HG02852 (cell line): ENCODE results near the gene TEX54.
"Not testable (repeated sequence)": the region's sequence is repeated elsewhere in the genome, so short reads cannot be mapped to it uniquely, and the experiment has no call there.

Source experiments
- ATAC-seq: cut with Tn5 transposase; IDR thresholded peaks from one replicate; pipeline ENCODE4 v1.9.1; 2021; ENCODE audit warnings: mild to moderate bottlenecking, moderate library complexity; ENCODE audit not compliant: unreplicated experiment

Gene TEX54

DNA sequence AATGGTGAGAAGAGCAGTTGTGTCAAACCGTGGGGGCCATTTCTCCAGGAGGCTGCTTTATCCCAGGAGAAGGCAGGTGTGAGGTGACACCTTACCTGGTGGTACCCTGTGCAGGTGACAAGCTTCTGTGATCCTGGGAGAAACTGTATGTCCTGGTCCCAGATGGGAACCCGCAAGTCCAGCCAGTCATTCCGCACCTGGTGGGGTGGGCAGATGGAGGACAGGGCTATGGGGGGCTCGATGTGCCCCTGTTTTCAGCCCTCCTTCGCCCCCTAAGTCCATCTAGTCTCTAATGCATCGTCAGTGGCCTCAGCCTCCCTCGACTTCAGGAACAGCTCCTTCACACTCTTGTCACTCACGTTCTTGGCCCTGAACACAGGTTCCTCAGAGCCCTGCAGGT, 2.7 kb upstream of the TEX54 start:
- no peak for ATAC-seq

DNA sequence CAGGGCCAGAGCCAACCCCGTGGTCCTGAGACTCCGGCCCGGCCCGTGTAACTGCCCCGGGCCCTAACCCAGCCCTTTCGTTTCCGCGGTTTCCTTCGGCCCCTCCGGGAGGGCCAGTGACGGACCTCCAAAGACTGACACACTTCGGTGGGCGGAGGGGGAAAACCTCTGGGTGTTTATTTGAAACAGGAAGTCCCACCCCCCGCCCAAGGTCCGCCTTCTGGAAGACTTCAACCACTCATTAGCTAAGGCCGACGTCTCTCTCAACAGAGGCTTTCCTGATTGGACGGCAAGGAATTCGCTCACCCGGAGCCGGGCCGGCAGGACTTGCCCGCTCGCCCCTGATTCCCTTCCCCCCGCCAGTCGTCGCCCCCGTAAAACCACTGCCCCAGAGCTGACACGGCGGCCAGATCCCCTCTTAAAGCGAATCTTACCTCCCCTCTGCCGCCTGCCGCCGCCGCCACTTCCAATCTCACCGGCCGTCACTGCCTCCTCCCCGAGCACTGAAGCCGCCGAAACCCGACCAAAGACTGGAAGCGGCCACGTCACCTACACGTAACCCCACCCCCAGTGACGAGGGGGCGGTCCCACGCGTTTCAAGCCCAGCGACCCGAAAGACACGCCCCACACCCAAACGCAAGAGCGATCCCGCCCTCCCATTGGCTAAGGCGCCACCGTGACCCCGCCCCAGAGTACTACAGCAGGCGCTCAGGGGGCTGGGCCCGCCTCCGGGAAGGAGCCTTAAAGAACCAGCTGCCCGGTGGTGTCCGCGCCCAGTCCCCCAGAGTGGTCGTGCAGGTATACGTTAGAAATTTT, 913 bp downstream of the TEX54 start, which contains the start of gene STX5:
TSS of gene STX5 (minus strand) at position 532 of the 816 bp plus-strand sequence. CDS start 808 bp downstream, outside the sequence.
- ATAC-seq = peak; percentile 85

DNA sequence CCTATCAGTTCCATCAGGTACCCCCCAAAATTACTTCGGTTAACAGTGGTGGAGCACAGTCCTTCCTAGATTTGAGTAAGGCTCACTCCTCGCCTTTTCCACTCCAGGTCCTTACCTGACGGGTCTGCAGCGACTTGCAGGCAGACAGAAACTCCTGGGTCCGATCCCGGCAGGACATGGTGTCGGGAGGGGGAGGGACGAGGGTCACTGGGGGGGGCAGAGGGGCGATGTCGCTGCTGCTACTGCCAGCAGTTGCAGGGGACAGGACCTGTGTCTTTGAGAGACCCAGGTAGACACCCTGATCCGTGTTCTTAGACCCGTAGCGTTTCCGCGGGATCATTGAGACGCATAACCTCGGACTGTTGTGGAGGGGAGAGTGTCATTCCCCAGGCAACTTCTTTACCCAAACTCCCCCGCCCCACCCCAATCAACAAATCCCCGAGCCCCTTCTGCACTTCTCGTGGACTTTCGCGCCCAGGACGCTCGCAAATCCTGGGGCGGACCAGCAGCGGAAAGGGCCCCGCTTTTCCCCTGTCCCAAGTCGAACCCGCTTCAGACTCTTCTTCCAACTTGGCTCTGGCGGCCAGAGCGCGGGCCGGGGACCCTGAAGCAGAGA, 1.6 kb downstream of the TEX54 start:
- no peak for ATAC-seq

DNA sequence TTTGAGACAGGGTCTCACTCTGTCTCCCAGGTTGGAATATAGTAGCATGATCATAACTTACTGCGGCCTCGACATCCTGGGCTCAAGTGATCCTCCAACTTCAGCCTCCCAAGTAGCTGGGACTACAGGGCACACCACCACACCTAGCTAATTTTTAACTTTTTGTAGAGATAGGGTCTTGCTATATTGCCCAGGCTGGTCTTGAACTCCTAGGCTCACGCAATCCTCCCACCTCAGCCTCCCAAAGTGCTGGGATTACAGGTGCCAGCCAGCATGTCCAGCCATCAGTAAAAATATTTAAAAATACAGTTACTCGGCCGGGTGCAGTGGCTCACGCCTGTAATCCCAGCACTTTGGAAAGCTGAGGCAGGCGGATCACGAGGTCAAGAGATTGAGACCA, 4.5 kb downstream of the TEX54 start:
- ATAC-seq = not testable (repeated sequence)

DNA sequence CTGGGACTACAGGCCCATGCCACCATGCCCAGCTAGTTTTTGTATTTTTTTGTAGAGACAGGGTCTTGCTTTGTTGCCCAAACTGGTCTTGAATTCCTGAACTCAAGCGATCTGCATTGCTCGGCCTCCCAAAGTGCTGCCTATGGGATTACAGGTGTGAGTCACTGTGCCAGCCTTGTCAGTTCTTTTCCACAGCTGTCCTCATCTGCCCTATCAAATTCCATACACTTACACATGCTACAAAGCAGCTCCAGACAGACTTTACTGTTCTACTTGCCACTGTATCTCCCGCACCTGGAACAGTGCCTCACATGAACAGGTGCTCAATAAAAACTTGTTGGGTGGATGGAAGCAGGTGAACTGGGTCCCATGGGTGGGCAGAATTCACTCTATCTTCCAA, 9.0 kb downstream of the TEX54 start:
- no peak for ATAC-seq

DNA sequence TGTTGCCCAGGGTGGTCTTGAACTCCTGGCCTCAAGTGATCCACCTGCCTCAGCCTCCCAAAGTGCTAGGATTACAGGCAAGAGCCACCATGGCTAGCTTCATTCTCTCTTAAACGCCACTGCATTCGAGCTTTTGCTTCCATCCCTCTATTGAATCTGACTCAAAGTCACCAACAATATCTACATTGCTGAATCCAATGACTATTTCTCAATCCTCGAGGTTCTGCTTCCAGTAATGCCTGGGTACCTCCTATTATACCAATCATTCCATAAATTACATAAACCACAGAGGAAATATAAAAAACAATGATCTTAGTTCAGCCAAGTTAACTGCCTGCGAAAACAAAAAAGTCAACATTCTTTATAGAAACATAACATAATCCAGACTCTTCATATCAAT, 15.5 kb downstream of the TEX54 start:
- ATAC-seq = no peak

DNA sequence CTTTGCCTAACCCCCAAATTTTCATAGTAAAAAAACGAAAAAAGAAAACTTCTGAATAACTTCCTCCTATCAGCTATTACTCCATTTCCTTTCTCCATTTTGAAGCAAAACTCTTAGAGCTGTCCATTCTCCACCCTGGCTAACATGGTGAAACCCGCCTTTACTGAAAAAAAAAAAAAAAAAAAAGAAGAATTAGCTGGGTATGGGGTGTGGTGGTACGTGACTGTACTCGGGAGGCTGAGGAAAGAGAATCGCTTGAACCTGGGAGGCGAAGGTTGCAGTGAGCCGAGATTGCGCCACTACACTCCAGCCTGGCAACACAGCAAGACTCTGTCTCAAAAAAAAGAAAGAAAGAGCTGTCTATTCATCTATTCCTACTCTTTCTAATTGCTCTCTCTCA, 16.1 kb downstream of the TEX54 start:
- no peak for ATAC-seq

DNA sequence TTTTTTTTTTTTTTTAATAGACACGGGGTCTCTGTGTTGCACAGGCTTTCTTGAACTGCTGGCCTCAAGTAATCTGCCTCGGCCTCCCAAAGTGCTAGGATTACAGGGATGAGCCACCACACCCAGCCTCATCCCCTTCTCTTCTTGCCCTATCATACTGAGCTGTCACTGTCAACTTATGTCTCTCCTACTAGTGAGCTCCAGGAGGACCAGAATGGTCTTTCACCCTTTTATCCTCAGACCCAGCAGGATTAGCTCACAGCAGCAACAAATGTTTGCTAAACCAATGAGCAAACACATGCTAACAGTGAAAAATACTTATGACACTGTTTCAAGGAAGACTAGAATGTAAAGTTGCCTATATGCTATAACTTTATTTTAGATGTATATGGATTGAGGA, 21.0 kb downstream of the TEX54 start:
- no peak for ATAC-seq

DNA sequence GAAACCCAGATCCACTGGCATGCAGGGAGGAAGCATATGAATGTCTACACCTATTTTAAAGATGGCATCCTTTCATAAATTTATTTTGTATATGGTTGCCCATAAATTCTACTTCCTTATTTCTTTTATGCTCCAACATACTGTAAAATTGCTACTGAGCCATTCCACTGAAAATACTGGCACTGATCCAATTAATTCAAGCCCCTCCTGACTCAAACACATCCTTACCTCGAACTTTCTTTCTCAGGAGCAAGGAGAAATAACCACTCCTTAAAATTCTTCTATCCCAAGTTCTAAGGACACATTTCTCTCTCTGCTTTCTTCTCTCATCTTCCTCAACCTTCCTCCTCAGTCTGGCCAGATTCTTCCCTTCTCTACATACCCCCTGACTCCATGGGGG, 21.9 kb downstream of the TEX54 start:
- no peak for ATAC-seq

DNA sequence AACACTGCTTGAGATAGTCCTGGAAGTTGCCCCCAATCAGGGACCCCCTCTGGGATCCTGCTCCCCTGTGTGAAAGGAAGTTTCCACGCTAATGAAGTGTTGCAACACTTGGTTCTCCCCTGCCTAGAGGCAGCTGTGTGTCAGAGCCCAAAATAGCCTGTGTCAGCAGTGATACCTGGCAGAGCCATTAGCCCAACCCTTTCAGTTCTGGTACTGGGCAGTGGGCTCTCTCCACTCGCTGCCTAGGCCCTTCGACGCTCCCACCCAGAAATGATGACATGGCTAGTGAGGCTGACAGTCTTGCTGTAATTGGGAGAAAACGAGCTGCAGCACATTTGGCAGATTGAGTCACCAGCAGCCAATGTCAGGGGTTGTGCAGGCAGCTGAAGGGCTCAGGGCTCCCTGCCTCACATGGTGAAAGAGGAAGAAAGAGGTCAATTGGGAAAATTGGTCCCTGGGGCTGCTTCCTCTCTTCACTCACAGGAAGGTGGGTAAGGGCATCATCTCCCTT, 26.0 kb downstream of the TEX54 start:
- no peak for ATAC-seq

DNA sequence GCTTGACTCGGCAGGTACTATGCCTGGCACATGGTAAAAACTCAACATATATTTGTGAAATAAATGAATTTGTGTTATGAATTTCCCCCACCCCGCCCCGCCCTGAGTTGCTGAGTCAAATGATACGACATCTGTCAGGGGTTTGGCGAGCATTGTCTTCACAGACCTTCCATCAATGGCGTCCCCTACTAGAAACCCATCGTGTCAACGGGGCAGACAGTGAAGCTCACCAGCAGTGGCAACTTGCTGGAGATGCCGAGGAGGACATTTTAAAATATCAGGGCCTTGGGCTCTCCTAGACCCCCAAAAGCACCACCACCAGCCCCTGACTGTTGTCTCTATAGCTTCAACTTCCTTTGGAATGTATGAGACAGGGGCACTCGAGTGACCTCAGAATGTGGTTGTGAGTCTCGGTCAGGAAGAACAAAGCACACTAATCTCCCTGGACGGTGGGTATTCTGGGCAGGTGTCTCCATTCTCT, 26.6 kb downstream of the TEX54 start:
- no peak for ATAC-seq

DNA sequence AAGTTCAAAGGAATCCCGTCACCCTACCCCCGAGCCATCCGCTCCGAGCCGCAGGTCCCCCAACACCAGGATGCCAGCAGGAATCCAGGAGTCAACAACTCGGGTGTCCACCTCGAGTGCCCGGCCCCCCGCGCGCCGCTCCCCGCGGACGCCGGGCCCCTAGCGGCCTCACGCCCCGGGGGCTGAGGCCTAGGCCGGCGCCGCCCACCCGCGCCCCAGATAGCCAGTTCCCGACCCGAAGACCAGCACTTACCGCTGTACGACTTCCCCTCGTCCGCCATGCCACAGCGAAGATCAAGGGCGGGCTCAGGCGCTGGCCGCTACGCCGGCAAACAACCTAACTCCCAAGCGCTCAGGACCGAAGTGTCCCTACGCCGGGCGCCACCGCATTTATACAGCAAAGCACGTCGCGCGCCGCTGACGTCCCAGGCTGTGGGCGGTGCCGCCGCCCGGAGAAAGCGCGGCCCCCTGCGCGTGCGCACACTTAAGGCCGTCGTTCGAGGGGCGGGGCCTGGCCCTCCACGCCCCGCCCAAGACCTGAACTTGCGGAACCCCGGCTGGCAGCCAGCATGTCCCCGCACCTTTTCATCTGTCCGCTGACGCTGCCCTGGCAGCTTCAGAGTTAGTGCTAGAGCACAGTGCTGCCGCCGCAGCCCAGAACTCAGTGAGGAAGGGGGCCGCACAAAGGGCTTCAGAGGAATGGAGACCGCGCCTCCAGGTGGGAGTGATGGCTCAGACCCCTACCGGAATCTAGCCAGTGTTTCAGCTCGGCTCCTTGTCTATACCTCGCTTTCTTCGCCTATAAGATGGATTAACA, 27.4 kb downstream of the TEX54 start, which contains the start of gene NXF1:
TSS of gene NXF1 (minus strand) at position 365 of the 817 bp plus-strand sequence. CDS start at position 281, 84 bp downstream.
- peak; percentile 77 for ATAC-seq

DNA sequence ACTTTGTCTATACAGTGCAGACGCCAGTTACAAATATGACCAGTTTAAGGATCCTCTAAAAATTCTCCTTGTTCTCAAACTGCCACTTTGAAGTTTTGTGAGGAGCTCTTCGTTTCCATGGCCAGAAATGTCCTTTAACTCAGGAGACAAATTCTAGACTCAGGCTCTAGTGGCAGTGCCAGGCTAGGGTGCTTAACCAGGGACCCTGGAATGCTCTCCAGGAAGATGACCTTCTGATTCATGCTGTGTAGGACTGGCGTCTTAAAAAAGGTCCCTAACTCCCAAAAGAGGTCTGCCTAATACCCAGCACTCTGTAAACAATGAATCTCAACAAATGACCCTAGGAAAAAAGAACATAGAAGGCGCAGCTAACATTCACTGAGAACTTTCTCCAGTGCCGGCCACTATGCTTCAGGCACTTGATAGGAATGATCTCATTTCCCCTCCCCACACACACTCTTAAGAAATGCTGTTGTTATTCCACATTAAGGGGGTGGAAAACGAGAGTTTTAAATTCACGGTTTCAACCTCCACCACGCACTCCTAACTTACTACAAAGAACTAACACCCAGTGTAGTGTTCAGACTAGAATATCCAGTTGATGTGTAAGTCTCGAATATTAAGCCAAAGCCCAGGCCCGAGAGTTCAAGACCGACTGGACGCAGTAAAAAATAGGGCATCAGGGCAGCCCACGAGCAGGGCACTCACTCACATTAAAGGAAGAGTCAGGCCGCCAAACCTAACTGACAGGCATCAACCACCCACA, 28.1 kb downstream of the TEX54 start:
- ATAC-seq = peak; percentile 25

DNA sequence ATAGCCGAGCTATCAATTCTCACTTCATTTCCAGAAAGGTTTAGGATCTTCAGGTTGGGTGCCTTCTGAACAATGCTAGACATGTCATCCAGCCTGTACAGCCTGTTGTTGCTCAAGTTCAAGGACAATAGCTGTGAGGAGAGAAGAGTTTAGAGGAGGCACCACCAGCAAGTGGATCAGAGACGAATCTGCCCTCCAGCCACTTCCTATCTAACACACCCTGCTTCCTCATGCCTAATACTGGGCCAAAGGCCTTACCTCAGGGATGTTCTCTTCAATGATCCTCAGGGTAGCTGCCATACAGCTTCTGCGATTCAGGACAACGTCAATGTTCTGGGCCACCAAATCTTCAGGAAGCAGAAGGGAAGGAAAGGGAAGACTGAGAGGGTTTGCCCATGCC, 31.6 kb downstream of the TEX54 start:
- no peak for ATAC-seq

DNA sequence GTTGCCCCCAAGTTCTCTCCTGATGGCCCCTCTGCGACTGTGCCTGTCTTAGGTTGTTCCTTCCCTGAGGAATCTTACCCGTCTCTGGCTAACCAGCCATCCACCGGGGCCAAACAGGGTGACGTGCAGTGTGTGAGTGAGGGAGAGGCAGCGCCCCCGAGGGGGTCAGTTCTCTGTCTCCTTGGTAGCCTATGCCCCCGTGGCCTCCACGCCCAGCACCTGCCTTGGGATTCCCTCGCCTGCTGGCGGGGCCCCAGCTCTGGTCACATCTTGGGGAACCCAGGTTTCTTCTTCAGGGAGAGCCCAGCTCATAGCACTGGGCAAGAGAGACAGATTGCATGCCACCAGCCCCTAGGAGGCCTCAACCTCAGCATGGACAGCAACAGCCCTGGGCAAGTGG, 33.2 kb downstream of the TEX54 start:
- no peak for ATAC-seq

DNA sequence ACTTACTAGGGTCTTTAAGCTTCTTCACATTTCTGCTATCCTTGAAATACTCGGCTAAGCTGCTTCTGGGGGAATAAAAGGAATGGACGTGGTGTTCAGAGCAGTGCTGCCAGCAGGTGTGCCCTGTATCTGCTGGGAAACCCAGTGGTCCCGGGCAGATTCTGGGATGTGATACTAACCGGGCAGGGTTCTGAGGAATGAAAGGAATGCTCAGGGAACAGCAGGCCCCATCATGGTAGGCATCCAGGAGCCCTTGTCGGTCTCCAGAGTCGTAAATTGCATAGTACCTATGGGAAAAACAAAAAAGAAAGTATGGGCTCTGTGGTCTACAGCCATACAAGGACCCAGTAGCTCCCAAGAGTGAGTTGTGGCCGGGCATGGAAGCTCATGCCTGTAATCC, 36.4 kb downstream of the TEX54 start:
- no peak for ATAC-seq

DNA sequence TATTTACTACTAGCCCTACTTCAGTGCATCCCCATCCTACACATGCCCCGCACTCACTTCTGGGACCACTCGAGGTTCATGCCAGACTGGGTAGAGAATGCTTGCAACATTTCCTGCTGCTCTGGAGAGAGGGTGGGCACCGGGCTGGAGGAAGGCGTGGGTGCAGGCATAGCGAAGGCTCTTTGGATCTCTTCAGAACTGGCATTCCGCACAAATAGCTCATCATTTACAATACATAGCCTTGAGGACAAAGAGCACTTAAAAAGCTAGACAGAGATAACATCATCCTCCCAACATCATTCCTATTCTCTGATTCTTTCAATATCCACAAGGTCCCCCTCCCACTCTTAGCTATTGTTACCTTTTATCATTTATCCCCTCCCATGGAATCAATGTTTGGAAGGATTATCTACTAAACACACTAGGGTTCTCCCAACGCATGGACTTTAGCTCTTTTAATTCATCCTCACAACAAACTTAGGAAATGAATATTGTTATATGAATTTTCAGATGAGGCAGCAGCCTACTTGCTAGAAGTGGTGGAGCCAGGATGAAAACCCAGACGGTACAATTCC, 38.4 kb downstream of the TEX54 start:
- no peak for ATAC-seq

DNA sequence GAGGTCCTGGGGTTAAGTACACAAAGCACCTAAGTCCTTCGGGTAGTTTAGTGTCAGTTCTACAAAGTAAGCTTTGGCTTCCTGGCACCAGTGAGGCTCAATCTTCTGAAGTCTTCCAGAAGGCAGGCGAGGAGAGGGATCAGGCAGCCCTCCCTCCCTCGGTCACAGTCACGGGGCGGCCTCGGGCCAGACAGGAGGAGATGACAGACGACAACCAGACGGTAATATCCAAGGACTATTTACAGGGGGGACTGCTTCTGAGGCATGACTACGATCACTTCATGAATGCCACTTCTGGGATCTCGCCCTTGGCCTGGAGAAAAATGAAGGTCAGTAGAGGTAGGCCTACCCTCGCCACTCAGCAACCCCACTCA, 40.5 kb downstream of the TEX54 start:
- no peak for ATAC-seq

DNA sequence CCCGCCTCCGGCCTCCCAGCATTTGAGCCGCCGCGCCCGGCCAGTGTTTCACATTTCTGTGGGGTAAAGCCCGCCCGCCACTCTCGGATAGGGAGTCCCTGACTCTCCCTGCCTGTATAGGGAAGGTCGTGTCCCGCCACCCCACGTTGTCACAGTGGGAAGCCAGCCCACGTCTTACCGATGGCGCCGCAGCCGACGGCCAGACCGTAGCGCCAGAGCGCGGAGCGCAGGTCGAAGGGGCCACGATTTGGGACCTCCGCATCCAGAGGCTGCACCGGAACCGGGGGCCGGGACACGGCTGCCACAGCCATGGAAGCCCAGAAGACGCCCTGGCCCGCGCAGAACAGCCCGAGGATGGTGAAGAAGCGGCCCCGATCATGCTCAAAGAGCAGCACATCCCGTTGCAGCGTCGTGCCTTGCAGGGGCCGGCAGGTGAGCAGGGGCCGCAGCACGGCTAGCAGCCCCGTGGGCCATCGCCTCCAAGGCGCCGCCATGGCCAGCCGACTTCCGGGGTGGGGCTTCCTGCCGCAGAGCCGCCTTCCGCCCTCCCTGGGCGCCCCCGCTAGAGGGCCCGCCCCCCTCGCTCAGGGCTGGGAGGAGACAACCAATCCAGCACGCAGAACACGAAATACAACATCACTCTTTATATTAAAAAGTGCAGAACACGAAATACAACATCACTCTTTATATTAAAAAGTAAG, 41.0 kb downstream of the TEX54 start, which contains the start of gene TMEM223:
TSS of gene TMEM223 (minus strand) at position 506 of the 701 bp plus-strand sequence. CDS start at position 494, 12 bp downstream.
- peak; percentile 63 for ATAC-seq
